HG03108 (cell line): ENCODE data around the gene CERS2.

ENCODE experiments used
- ATAC-seq: cut with Tn5 transposase; IDR thresholded peaks from one replicate; pipeline ENCODE4 v1.9.1; 2021; ENCODE audit warnings: moderate library complexity; ENCODE audit not compliant: unreplicated experiment

CERS2 gene

DNA sequence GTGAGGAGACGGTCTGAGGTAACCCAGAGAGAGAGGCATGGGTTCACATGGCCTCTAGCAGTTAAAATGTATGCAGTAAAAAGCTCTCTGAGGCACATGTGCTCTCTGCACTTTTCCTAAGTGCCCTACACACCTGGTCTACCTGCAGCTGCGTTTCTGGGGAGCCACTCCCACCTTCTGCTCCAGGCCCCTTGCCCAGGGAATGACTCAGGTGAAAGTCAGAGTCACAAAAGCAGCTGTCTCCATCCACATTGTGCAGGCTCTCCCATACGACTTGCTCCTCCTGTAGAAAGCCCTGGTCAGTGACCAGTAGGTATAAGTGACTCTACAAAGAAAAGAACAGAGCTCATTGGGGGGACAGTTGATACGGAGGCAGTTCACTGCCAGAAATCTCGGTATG, 23.3 kb upstream of the CERS2 start:
- no peak for ATAC-seq

DNA sequence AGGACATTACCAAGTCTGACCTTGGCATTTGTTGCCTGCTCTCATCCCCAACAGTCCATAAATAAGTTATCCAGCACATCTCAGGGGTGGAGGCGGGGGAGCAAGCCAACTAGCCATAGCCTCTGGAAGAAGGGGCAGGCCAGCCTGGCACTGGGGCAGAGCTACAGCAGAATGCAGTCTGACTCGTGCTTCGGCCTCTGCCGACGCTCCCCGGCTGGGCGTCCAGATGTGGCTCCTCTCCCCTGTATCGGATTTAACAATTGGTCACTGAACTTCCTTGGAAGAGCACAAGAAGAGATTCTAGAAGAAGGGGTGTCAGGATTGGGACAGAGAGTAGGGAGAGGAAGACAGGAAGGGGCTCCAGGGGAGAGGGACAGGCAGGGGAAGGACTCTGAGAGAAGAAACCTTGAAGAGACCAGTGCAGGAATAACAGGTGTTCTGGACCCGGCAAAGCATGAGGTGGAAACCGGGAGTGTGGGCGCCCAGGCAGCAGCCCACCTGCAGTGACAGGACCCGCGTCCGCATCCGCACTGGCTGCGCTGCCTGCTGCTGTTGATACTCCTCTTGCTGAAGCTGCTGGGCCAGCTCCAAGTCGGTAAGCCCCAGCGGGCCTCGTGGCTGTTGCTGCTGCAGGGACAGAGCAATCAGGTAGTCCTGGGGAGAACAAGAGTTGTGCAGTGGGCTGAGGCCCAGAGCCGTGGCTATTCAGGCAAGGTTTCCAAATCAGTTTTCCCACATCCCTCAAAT, 22.7 kb upstream of the CERS2 start:
- ATAC-seq: no peak

DNA sequence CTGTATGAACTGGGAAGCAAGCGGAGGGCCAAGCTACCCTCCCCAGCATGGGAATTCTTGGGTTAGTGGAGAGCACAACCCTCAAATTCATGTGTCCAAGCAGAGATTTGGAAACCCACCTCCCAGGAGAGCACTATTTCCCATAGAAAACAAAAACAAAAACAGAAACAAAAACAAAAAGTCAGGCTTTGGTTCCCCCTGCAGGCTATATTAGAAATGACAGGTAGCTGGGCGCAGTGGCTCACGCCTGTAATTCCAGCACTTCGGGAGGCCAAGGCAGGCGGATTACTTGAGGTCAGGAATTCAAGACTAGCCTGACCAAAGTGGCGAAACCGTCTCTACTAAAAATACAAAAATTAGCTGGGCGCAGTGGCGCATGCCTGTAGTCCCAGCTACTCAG, 21.3 kb upstream of the CERS2 start:
- no peak for ATAC-seq

DNA sequence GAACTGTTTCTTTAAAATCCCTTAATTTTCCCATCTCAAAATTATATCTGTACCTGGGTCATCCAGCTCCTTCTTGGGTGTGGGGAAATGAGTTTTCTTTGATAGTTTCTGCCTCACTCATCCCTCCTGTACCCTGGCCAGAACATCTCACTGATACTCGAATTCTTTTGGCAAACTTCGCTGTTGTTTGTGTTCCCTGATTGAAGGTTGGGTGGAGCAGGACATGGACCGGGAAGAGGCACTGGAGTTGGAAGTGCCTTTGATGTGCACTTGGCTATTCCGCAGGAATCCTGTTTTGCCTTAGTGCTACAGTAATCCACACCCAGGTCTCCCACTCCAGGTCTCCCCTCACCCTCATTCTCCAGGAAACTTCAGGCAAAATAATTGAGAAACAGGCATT, 20.8 kb upstream of the CERS2 start:
- no peak for ATAC-seq

DNA sequence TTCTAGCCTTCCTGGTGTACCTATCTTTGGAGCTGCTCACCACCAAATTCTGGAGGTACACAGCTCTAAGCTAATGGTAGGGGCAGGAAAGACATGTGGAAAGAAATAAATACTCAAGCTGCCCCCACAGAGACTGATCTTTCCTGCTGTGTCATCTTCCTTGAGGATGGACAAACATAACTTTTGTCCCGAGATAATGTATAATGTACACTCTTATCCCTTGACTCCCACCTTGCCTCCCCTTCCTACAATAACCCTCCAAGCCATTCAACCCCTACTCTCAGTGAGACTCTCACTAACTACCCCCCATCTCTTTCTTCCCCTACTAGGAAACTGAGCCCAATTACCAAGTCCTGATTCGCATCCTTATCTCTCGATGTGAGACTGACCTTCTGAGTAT, 19.6 kb upstream of the CERS2 start:
- ATAC-seq: no peak

DNA sequence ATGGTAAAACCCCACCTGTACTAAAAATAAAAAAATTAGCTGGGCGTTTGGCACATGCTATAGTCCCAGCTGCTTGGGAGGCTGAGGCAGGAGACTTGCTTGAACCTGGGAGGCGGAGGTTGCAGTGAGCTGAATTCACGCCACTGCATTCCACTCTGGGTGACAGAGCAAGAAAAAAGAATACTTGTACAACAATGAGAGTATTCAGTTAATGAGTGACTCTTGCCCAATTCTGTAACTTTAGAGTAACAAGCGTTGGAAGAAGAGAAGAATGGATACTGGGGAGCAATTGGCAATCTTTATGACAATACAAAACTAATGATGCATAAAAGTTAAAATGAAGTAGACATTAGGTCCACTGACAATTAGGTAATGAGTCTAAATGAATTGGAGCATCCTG, 18.0 kb upstream of the CERS2 start:
- no peak for ATAC-seq

DNA sequence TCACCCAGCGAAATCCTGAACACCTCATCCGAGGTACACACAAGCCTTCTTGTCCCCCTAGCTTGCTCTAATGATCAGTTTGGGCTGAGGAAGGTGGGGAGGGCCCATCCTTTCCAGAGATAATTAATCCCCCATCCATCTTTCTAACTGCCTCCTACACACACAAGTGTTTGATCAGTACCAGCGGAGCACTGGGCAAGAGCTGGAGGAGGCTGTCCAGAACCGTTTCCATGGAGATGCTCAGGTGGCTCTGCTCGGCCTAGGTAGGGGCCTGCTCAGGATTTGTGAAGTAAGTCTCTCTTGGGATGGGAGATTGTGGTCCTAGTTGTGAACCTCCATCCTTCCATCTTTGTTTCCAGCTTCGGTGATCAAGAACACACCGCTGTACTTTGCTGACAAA, 13.3 kb upstream of the CERS2 start:
- no peak for ATAC-seq

DNA sequence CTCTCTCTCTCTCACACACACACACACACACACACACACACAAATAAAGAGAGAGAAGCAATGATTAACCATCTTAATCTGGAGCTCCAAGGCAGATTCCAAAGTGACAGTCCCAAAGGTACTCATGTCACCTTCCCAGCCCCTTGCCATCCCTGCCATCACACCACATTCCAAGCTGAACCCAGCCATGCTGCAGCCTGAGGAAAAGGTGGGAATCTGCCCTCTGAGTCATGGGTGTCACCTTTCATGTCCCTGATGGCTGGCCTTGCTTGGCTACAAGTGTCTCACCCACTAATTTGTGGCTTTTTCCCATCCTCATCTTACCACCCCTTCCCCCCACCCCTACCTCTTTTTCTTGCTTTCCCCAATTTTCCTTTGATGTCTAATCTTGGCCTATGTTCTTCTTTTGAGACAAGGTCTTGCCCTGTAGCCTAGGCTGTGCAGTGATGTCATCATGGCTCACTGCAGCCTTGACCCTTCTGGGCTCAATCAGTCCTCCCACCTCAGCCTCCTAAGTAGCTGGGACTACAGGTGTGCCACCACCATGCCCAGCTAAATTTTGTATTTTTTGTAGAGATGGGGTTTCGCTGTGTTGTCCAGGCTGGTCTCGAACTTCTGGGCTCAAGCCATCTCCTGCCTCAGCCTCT, 10.7 kb upstream of the CERS2 start:
- ATAC-seq: no peak

DNA sequence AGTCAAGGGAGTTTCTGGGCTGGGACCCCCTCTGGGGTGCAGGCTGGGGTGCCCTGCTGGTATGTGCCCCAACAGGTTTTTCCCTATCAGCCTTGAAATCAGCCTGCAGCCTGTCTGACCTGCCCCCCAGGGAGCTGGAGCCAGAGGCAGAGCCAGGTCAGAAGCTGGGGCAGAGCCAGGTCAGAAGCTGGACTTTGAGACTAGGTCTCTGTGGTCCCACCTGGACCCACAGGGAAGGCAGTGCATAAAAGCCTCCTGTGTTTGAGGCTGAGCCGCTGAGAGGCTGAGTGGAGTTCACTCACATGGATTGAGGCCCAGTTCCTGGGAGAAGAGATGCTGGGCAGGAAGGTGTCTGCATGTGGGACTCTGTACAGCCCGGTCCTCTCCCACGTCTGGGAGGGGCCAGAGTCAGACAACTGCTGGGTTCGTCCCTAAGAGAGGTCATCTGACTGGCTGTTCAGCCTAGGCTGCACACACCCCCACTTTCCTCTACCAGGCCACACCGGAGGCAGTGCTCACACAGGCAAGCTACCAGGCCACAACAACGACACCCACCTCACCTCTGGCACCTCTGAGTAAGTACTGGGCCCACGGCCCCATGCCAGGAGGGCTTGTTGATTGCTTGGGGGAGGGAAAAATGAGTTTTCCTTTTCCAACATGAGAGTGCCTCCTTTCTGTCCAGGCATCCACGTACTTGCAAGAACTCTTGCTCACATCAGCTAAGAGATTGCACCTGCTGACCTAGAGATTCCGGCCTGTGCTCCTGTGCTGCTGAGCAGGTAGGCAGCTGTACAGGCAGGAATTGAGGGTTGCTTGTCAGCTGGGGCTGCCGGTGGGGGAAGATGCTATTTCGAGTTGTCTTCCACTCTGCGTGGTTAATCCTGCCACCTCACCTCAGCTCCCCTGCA, 7.4 kb upstream of the CERS2 start, which contains the start of gene ANXA9:
TSS of gene ANXA9 (plus strand) at position 488 of the 908 bp plus-strand sequence. CDS start 814 bp downstream, outside the sequence.
- ATAC-seq: no peak

DNA sequence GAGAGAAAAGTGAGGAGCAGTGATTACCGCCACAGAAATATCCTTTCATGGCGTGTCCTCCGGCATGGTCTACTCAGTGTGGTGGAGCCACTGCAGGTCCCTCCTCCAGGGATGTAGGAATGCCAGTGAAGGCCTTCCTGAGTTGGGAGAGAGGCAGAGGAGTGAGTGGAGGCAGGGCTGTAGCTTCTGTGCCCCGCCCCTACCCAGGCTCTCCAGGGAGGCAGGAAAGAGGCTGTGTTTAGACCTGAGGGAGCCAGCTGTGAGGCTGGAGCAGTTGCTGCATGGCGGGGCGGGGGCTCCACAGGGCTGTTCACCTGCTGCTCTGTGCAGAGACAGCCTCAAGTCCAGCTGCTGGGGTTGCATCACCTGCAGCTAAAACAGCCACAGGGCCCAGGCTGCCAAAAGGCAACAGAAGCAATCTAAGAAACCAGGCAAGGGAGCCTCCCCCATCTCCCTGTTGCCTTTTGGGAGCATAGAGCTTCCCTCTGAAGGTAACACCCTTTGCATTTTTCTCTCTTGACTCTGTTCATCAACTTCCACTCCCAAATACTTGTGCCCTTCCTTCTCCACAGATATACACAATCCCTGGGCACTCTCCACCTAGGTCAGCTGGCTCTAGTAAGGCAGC, 6.7 kb upstream of the CERS2 start:
- no peak for ATAC-seq

DNA sequence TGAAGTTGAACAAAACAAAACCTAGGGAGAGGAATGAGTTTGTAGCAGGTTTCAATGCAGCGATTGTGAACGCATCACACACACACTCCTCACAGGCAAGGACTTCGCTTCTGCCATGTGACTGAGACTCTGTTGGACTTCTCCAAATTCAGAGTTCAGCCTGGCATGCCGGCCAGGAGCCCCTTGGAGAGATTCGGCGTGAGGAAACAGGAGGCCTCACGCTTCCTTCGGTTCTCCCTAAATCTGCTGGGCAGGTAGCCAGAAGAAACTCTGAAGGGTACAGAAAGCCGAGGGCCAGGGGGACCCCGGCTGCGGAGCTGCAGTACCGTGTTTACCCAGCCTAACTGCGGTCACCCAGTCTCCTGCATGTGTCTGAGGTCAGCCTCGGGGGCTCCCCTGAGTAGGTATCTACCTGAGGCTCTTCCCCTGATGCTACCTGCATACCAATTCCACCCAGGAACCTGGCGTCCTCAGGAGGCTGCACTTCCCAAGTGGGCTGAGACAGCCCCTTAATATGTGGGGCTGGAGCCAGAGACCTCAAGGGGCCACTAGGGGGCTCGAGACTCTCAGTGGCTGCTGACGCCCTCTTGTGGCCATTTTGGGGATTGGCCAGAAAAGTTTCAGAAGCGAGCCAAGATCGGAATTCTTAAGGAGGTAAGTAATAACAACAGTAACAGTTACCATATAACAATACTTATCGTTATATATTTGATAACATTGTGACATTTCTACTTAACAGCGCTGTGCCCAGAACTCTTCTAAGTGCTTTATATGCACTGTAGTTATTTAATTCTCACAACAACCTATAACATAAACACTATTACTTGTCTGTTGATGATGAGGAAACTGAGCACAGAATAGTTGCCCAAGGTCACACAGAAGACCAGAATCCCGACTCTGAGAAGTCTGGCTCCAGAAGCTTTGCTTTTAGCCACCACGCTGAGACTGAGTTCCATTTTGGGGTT, 4.7 kb upstream of the CERS2 start:
- peak; percentile 37 for ATAC-seq

DNA sequence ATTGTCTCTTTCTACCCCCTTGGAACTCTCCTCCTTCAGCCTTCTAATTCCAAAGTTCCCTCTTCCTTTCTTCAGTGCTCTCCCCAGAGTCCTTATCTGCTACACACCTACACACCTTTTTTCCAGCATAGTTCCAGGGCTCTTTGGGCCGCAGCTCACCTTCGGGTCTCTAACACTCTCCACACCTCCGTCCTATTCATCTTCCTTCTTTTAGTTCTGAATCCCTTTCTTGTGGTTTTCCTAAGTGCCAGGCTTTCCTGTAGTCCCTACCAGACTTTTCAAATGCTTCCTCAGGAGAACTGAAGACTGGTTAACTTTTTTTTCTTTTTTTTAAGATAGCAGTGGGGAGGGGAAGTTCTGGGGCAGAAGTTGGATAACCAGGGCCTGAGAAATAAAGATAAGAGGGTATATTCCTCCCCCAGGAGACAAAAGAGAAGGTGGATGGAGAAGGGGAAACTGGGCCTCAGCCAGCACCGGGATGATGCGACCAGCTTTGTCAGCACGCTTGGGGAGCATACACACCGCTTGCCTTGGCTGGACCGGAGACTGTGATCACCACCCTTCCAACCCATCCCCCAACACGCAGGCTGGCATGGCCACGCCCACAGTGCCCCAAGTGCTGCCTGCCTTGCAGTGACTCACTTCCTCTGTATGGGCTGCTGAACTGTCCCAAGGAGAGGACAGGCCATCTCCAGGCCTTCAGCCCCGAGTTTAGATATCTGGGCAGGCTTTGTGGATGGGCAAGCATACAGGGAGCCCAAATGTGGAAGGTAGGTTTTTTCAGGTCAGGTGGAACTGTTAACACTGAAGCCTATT, 2.5 kb upstream of the CERS2 start:
- no peak for ATAC-seq

DNA sequence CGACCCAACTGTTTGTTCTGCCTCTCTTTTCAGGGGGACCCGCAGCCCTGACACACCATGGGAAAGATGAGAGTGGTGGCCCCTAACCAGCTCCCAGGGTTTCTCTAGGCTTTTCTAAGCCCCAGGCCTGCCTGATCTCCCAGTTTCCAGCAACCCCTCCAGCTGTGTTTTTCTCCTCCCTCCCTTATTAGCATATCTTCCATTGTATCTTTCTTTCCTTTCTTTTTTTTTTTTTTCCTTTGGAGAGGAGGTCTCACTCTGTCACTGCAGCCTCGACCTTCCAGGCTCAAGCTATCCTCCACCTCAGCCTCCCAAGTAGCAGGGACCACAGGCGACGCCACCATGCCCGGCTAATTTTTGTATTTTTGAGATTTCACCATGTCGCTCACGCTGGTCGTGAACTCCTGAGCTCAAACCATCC, 1.8 kb upstream of the CERS2 start:
- ATAC-seq: no peak

DNA sequence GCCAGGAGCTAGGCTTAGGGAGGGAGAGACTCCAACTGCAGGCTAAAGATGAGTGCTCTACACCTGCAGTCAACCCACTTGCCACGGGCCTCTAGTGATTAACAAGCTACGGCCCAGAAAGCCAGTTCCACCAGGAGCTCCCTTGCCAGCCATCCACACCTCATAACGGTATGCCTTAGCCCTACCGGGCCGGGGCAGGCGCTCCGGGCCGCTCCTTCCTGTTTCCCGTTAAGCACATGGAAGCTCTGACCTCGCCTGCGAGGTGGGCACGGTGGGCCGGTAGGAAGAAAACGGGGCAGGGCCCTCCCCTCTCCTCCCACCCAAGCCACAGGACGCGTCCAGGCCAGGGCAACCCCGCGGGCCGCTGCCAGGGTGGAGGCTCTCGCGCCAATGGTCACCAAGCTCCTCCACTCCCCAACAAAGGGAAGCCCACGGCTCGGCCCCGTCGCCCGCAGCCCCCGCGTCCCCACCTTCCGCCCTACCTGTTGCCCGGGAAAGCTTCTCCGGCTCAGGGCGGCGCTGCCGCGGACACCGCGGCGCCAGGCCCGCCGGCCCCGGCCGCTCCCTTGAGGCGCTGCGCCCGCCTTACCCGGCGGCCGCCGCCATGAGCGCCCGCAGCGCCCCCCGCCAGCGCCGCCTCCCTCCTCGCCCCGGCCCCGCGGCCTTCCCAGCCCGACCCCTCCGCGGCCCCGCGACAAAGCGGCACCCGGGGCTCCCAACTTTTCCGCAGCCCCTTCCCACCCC, 627 bp downstream of the CERS2 start:
- ATAC-seq: peak; percentile 36

DNA sequence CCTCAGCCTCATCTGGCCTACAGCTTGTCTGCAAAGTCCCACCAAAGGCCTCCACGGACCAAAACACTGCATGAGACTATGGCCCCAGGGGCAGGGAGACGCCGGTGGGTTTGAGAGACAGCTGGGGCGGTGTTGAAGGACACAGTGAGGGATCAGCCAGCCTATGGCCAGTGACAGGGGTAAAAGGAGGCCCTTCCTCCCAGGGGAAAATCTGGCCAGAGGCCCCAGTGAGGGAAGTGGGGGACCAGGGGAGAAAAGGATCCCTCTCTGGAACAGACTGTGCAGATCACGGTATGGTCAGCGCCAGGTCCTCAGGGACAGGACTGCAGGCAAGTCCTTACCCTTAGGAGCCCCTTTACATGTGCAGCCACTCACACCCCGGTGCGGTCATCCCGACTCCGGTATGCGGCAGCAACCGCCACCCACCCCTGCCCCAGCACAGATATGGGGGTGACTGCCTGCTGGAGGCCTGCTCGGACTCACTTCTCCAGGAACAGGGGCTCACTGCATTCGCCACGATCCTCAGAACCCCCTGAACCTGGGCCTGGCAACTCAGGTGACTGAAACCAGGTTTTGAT, 1.3 kb downstream of the CERS2 start:
- no peak for ATAC-seq

DNA sequence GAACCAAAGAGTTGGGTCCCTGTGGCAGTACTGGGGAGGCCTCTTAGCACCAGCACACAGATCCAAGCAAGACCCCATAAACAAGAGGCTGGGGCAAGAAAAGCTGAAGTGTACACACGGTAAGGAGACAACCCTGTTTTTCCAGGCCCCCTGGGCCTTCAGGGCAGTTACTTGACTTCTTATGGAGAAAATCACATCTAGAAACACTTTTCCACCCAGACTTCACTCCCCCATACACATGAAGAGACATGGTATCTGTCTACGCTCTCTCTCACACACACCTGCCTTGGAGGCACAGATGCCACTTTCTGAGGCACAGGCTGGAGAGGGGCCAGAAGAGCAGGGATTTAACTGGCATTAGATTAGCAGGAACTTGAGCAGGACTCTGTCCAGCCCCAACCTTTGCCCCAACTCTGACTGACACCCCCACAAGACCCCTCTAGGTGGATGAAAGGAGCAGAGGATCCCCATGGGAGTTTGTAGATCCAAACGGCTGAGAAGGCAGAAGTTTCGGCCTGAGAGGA, 2.2 kb downstream of the CERS2 start:
- no peak for ATAC-seq

DNA sequence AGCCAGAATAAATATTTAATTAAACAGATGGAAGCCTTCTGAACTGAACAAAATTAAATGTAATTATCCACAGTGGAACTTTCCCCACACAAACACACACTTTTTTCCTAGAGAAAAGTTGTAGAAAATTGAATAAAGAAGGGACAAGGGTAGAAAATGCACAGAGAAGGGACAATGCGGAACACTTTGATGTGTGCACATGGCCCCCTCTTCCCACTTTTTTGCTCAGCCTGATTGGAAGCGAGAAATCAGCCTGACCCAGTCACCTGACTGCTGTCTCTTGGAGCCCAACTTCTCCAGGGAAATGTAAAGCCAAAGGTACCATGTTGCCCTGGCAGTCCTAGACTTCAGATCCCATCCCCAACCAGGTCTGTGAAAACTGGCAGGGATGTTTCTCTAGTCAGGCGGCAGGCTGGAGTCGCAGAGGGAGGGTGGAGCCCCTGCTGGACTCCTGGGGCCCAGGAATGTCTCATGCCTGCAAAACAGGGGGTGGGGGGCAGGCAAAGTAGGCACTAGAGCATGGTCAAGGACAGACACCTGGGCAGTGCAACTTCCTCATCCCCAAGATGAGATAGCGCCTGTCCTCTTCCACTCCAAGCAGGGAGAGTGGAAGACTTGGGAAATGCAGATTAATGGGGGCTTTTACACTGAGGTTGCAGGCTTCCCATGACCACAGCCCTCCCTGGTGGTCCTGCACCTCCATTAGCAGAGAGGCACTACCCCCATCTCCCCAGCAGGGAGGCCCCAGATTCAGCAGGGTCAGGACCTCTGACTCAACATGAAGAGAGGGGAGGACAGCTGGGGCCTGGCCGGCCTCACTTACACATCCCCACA, 2.8 kb downstream of the CERS2 start:
- no peak for ATAC-seq
